Aorta (tissue), 5 donors: ENCODE data around the gene KLK8. TPM values are rescaled to one million over a fixed set of nuclear protein-coding genes. Genes with fewer than 3 reads are reported as not detected.

Source experiments
- ATAC-seq: fragments of 200-7000 bp; cut with Tn5 transposase; one replicate; pipeline ENCODE4 v1.9.1; 2022; ENCODE audit warnings: moderate library complexity; ENCODE audit not compliant: low FRiP score
- DNase-seq, 2 donors: peaks; one replicate each; pipeline ENCODE4 v3.0.0-alpha.2; 2020
- H3K27ac ChIP-seq, 2 donors: one replicate each; pipeline ENCODE4 v1.5.1; 2013; ENCODE audit warnings: low read length in 2 of 2, mild to moderate bottlenecking in 2 of 2, moderate library complexity in 2 of 2, control low read depth in 1 of 2, inconsistent platforms in 1 of 2, low read depth in 1 of 2
- H3K27me3 ChIP-seq, 2 donors: one replicate each; pipeline ENCODE4 v1.6.1; 2013; ENCODE audit warnings: control low read depth in 1 of 2, low read length in 1 of 2, mild to moderate bottlenecking in 1 of 2, moderate library complexity in 1 of 2; ENCODE audit not compliant: insufficient read depth in 2 of 2, control insufficient read depth in 1 of 2
- H3K36me3 ChIP-seq, 2 donors: one replicate each; pipeline ENCODE4 v1.6.1; 2013; ENCODE audit warnings: control low read depth in 1 of 2, low read length in 1 of 2, mild to moderate bottlenecking in 1 of 2; ENCODE audit not compliant: insufficient read depth in 2 of 2, control insufficient read depth in 1 of 2
- H3K4me1 ChIP-seq, 2 donors: one replicate each; pipeline ENCODE4 v1.6.1; 2013; ENCODE audit warnings: low read length in 2 of 2, control low read depth in 1 of 2, mild to moderate bottlenecking in 1 of 2, moderate library complexity in 1 of 2; ENCODE audit not compliant: insufficient read depth in 2 of 2, control insufficient read depth in 1 of 2
- H3K4me3 ChIP-seq, 2 donors: one replicate each; pipeline ENCODE4 v1.5.1; 2013; ENCODE audit warnings: low read length in 2 of 2, control low read depth in 1 of 2, mild to moderate bottlenecking in 1 of 2
- H3K9me3 ChIP-seq: one replicate; pipeline ENCODE4 v1.6.1; 2013; ENCODE audit warnings: mild to moderate bottlenecking, low read length; ENCODE audit not compliant: control insufficient read depth
- WGBS, 2 donors: extraction: QIAGEN DNeasy Blood & Tissue Kit; methylation state at CpG; one replicate each; pipeline ENCODE4 v1.1.7; 2013; 5-methylcytosine and 5-hydroxymethylcytosine counted together
- intact Hi-C, 2 donors: fragments of 100-400 bp; cut with DNase I; formaldehyde crosslinking; loops; one replicate each; pipeline versions ENCODE4 v1.14.2 to v1.15.0; 2022
- polyA plus RNA-seq, 2 donors: library from polyadenylated mRNA; stranded (reverse); fragments of 200-250 nt; gene quantifications; one replicate each; pipeline ENCODE4 v1.2.3, GENCODE V29; 2013
- total RNA-seq, 2 donors: library from RNA; stranded (reverse); fragmentation: NEBNext Ultra II Directional; extraction: Animal tissue kit (Norgen Biotek cat#: 25700); gene quantifications; one replicate each; pipeline ENCODE4 v1.2.1, GENCODE V29; 2021
- donor health status: healthy with polysubstance abuse.
- donor health status: Bipolar disorder and iron deficiency.
- donor health status: DM: no; HTN: no; CAD: no.
- donor health status: DM: no; HTN: no; CAD: no.
- donor health status: DM: yes; HTN: yes; CAD: no.

Gene KLK8
- total and polyA plus RNA-seq, 4 donors, result not detected

DNA sequence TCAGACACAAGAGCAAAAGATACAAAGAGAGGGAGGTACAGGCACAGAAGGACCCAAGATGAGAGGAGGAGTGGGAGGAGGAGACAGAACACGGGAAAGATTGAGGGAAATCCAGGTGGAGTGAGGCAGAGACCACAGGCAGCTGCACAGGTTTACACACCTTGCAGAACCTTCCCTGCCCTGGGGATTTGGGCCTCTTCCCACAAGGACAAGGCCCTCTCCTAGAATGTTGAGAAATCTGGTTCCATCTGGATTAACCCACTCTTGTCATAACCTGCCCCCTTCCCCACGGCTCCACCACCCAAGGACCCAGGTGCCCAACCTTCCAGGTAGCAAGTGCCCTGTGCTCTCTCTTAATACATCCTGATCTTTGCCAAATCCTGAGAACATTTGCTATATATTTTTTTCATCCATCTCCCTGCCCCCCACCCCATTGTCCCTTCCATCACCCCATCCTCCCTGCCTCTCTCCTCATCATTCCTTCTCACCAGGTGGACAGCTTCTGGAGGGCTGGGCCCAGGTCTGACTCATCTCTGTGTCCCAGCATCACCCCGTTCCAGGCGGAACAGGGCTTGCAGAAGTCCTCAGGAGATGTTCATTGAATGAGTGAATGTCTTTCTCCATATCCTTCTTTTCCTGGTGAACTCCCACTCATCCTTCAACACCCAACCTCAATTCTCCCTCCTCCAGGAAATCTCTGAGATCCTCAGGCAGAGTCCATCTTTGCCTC lies 8.8 kb upstream of the KLK8 start:
- DNase-seq (peak in 1 of 2 donors; percentile 53), ATAC-seq (no peak)
- Histone ChIP-seq H3K27me3 (no peaks in the 10 kb centered on the region), H3K36me3 (no peaks in the 10 kb centered on the region), H3K27ac (no peak overlapping the region), H3K4me3 (no peak overlapping the region), H3K4me1 (no peaks in the 10 kb centered on the region), H3K9me3 (no peaks in the 10 kb centered on the region)
- intact Hi-C loops, result no loop called here
- 72 to 76% methylated on average over 4 of the region's 4 CpGs for WGBS, 2 donors

DNA sequence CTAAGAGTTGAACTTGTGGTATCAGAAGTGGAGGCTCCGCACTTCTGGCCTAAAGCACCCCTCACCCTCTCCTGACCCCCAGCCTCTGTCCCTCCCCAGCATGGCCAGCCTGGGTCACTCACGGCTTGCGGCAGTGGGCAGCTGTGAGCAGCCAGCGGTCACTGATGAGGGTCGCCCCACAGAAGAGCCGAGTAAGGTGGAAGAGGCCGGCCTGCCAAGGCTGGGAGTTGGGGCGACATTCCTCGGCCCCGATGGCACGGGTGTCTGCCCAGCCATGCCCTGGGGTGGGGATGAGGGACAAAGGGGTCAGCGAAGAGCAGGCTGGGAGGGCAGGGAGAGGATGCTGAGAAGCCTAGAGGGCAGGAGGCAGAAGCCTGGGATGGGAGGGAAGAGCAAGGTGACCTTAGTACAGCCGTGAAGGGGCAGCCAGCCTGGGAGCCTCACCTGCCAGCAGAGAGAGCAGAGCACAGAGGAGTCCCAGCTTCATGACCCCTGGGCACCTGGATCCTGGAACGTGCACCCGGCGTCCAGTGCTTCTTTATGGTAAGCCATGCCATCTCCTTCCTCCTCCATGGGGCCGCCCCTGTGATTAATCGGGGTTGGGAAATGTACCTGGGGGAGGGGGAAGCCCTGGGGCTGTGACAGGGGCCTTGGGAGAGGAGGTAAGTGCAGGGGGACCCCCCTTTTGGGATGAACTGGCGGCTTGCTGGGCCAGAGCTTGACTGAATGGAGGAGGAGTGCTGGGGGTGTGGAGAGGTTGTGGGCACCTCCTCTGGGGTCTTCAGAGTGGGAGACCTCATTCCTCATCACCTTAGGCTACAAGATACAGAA lies 7.9 kb upstream of the KLK8 start:
- ATAC-seq (no peak), DNase-seq (peak in 1 of 2 donors; percentile 35)
- H3K27me3 ChIP-seq, result no peaks in the 10 kb centered on the region
- intact Hi-C loops, result no loop called here
- no peak overlapping the region for H3K4me3 ChIP-seq
- H3K4me1 ChIP-seq, result no peaks in the 10 kb centered on the region
- no peaks in the 10 kb centered on the region for H3K36me3 ChIP-seq
- no peaks in the 10 kb centered on the region for H3K9me3 ChIP-seq
- WGBS, 2 donors, result 69 to 71% methylated on average over 18 to 19 of the region's 19 CpGs
- no peak overlapping the region for H3K27ac ChIP-seq

DNA sequence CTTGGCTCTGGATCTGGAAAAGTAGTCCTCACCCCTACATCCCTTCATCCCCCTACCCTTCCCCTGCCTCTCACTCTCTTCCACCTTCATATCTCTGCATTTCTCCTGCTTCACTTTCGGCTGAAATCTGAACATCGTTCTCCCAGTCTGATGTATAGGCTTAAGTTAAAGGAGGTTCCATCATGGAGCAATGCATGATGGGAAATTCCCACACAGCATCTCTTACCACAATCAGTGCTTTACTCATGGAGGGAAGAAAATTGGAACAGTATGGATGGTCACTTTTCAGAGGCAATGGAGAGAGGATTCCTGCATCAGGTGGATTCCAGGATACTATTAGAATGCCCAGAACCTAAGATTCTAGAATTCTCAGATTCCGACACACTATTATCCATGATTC lies 6.1 kb upstream of the KLK8 start:
- no peak overlapping the region for H3K4me3 ChIP-seq
- intact Hi-C loops, result no loop called here
- H3K27me3 ChIP-seq, result no peaks in the 10 kb centered on the region
- ATAC-seq, result no peak
- 81 to 82% methylated on average over 3 of the region's 3 CpGs for WGBS, 2 donors
- H3K9me3 ChIP-seq, result no peaks in the 10 kb centered on the region
- no peak for DNase-seq
- H3K27ac ChIP-seq, result no peak overlapping the region
- no peaks in the 10 kb centered on the region for H3K4me1 ChIP-seq
- no peaks in the 10 kb centered on the region for H3K36me3 ChIP-seq

DNA sequence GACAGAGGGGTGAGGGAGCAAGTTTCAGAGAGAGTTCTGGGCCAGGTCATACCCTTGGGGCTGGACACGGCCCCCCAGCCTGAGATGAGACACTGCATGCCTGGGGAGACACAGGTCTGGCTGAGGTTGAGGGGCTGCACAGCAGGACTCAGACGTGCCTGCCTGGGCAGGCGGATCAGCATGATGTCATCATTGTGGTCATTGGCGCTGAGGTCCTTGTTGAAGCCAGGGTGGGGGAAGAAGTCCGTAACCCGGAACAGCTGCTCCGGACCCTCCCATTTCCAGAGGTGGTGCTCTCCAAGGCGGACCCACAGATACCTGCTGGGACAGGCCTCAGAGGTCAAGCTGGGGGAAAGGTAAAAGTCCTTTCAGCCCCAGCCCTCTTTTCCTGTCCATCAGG lies 5.0 kb upstream of the KLK8 start:
- intact Hi-C loops, result no loop called here
- DNase-seq, result peak in 1 of 2 donors; percentile 48
- no peak for ATAC-seq
- Histone ChIP-seq H3K4me3 (no peak overlapping the region), H3K4me1 (no peaks in the 10 kb centered on the region), H3K9me3 (no peaks in the 10 kb centered on the region), H3K27ac (no peak overlapping the region), H3K36me3 (no peaks in the 10 kb centered on the region), H3K27me3 (no peaks in the 10 kb centered on the region)
- WGBS, 2 donors, result 46 to 51% methylated on average over 8 of the region's 8 CpGs

DNA sequence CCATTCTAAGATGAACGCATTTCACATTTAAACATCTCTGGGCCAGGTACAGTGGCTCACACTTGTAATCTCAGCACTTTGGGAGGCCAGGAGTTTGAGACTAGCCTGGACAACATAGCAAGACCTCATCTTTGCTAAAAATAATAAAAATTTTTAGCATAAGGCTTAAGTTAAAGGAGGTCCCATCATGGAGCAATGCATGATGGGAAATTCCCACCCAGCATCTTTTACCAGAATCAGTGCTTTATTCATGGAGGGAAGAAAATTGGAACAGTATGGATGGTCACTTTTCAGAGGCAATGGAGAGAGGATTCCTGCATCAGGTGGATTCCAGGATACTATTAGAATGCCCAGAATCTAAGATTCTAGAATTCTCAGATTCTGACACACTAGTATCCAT lies 3.8 kb upstream of the KLK8 start:
- Histone ChIP-seq H3K4me3 (no peak overlapping the region), H3K9me3 (no peaks in the 10 kb centered on the region), H3K36me3 (no peaks in the 10 kb centered on the region), H3K4me1 (no peaks in the 10 kb centered on the region), H3K27ac (no peak overlapping the region), H3K27me3 (peaks cover 0 to 2% of the 10 kb centered on the region in 2 donors)
- DNase-seq (no peak), ATAC-seq (no peak)
- intact Hi-C loops, result no loop called here
- WGBS, 2 donors, result 85 to 92% methylated on average over 1 of the region's 1 CpG

DNA sequence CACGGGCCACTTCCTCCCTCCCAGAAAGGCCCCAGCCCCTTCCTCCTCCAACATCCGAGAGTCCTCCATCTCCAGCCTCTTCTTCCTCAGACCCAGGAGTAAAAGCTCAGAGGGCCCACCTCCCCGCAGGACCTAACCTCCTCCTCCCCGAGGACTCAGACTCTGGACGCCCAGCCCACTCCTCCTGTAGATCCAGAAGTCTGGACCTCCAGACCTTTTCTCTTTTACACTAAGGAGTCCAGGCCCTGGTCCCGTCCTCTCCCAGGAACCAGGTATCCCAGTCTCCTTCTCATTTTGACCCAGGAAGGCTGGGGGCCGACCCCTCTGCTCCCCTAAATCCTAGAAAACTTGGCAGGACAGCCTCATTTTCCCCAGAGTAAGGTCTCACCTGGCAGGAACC lies 1.9 kb upstream of the KLK8 start:
- Histone ChIP-seq H3K27ac (no peak overlapping the region), H3K4me1 (no peaks in the 10 kb centered on the region), H3K36me3 (no peaks in the 10 kb centered on the region), H3K4me3 (no peak overlapping the region), H3K9me3 (no peaks in the 10 kb centered on the region), H3K27me3 (peaks cover 0 to 2% of the 10 kb centered on the region in 2 donors)
- no peak for DNase-seq
- intact Hi-C loops, result no loop called here
- WGBS, 2 donors, result 77 to 85% methylated on average over 5 to 7 of the region's 7 CpGs
- ATAC-seq, result no peak

DNA sequence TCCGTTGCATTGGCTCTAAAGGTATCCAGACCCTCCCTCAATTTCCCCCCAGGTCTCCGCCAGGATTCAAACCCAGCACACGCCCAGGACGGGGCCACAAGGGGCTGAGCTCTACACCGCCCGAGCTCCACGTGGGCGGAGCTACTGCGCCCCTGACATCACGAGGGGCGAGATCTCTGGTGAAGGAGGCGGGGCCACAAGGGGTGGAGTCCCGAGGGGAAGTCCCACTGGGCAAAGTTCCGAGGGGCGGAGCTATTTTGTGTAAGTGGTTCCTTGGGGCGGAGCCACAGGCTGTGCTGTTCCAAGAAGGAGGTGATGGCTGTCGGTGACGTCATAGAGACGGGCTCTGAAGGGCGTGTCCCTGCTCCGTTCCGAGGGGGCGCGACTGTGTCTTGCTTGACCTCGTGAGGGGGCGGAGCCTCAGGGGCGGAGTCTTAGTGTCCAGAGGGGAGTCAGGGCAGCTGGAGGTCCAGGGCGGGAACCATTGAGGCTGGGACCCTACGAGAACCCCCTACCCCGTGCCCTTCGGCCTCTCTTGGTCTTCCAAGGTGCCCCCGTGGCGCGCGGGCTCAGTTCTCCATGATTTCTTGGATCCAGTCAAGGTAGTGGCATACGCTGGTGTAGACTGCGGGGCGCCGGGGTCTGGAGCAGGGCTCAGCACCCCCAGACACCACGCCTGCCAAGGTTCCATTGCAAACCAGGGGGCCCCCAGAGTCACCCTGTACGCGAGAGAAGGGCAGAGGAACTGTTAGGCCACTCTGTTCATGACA lies 1.3 kb upstream of the KLK8 start:
- intact Hi-C loops, result no loop called here
- DNase-seq (no peak), ATAC-seq (no peak)
- Histone ChIP-seq H3K36me3 (no peaks in the 10 kb centered on the region), H3K27me3 (peaks cover 0 to 2% of the 10 kb centered on the region in 2 donors), H3K27ac (no peak overlapping the region), H3K4me1 (no peaks in the 10 kb centered on the region), H3K9me3 (no peaks in the 10 kb centered on the region), H3K4me3 (no peak overlapping the region)
- WGBS, 2 donors, result 45 to 64% methylated on average over 41 to 42 of the region's 42 CpGs

DNA sequence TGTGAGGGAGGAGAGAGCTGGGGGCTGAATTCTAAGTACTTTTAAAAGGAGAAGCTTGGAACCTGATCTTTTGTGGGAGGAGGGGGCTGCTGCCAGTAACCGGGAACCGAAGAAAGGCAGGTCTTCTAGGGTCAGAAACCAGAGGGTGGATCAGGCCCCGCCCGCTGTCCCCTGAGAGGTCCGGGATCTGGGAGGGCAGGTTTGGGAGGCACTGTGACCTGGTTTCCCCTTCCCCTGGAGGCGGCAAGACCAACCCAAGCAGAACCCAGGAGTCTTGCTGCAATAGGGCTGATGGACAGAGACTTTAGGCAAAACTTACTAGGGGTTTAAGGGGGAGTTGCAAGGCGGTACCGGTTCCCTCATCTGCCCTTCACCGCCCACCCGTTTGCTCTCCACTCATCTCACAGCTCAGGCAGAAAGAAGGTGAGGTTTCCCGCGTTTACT lies 707 bp upstream of the KLK8 start:
- no peaks in the 10 kb centered on the region for H3K4me1 ChIP-seq
- ATAC-seq, result no peak
- H3K27ac ChIP-seq, result no peak overlapping the region
- DNase-seq, result no peak
- H3K27me3 ChIP-seq, result peaks cover 0 to 2% of the 10 kb centered on the region in 2 donors
- no peak overlapping the region for H3K4me3 ChIP-seq
- H3K9me3 ChIP-seq, result no peaks in the 10 kb centered on the region
- 38 to 45% methylated on average over 12 of the region's 12 CpGs for WGBS, 2 donors
- intact Hi-C loops, result no loop called here
- H3K36me3 ChIP-seq, result no peaks in the 10 kb centered on the region
